ENCODE measurements around the gene ZNF408.

The ZNF408 gene

DNA sequence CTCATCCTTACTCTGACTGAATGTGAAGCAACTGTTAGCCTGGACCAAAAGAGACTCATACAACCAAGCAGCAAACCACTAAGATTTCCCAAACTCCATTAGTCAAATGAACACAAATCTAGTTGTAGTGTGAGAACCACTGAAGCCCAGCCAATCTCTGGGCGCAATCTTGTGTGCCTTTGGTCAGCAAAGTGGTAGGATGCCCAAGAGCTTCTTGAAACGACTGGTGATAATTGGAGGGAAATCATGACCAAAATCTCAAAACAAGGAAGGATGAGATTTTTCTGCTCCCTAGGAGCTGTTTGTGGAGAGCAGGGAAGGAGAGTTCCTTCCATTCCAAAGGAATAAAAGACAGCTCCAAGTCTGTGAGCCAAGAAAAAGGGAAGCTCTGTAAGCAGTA, 42.2 kb downstream of the ZNF408 start:
- intact Hi-C loops (cut with DNase I): no loop called here
- peak in 1 of 42 donors; percentile 18 for DNase-seq

DNA sequence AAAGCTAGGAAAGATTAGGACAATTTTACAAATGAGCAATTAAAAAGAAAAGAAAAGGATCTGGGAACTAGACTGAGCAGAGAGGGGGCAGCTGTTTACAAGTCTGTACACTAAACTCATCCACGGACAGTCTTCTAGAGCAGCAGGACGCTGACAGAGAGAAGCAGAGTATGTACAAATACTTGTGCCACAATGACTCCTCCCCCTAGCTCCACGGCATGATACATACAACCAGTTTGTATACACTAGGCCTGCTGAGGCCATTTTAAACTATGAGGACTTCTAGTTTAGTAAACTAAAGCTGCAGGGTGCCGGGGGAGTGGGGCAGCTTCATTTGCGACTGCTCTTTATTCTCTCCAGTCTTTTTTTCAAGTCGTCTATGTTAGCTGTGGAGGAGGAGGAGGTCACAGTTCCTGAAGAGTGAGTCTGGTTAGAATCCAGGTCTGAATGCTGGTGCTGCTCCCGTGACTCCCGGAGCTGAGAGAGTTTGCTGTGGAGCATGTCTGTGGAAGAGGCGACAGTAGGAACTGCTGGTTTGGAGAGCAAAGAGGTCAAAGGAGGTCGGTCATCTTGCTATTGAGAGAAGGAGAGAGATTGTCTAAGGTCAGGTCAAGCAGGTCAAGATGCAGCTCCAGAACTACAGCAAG, 43.0 kb downstream of the ZNF408 start:
- intact Hi-C loops (cut with DNase I): no loop called here
- peak in 2 of 42 donors; percentile 11 to 12 for DNase-seq

DNA sequence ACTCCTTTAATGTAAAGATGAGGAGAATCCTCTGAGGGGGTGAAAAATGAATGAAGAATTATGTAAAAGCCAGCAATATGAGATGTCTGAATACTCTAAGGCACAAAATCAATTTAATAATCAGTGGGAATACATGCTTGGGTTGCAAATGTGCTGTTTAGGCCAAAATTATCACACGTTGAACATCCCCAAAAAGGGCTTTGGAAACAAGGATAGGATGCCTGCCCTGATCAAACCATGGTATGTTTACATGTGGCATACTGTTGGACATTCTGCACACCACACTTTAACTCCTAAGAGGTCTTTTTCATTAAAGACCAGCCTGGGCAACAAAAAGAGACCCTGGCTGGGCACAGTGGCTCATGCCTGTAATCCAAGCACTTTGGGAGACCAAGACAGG, 44.5 kb downstream of the ZNF408 start:
- intact Hi-C loops (cut with DNase I): no loop called here
- DNase-seq: no peak

DNA sequence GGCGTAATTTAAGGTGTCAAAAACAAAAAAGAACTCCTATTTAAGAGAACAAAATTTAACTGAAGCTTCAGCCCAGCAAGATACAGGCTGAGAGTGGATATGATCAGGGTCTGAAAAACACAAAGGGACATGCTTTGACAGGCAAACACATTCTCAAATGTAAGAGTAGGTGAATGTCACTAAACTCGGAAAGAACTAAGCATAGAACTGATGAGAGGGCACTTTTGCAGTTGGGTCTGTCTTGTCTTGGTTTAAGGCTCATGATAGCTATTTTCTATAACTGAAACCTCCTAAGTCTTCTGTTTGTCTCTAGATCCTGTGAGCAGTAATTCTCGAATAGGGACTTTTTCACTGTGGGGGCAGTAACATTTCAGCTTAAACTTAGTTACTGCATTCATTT, 45.2 kb downstream of the ZNF408 start:
- intact Hi-C loops (cut with DNase I): no loop called here
- DNase-seq: no peak

DNA sequence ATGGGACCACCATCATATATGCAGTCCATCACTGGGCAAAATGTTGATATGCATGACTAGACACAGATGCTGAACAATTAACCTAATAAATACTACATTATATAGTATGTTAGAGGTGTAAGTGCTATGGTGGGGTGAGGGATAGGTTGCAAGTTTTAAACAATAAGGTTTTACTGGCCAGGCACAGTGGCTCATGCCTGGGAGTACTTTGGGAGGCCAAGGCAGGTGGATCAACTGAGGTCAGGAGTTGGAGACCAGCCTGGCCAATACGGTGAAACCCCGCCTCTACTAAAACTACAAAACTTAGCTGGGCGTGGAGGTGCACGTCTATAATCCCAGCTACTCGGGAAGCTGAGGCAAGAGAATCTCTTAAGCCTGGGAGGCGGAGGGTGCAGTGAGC, 46.3 kb downstream of the ZNF408 start:
- DNase-seq: peak in 1 of 42 donors; percentile 24
- intact Hi-C loops (cut with DNase I): no loop called here

Data from head of caudate nucleus (tissue), 42 donors.